Muscle of arm (tissue), 12 donors: ENCODE results near the gene EPS15. TPM values are rescaled to one million over a fixed set of nuclear protein-coding genes. Genes with fewer than 3 reads are reported as not detected.
A peak's percentile ranks its signal among the peaks of the same experiment; 100 is the strongest.
"Not testable (repeated sequence)": the region's sequence is repeated elsewhere in the genome, so short reads cannot be mapped to it uniquely, and the experiment has no call there.

ENCODE experiments used
- DNase-seq: peaks from one replicate; pipeline ENCODE4 v3.0.0-alpha.2; 2013
- polyA plus RNA-seq, 12 donors: library from polyadenylated mRNA; unstranded; fragments of 120-200 nt; gene quantifications; one replicate each; pipeline ENCODE4 v1.2.1, GENCODE V29; 2013; ENCODE audit not compliant: insufficient read length in 12 of 12

The EPS15 gene
- polyA plus RNA-seq, 12 donors: 23.2 to 41.7 (median 37.5) TPM; not detected in 1

DNA sequence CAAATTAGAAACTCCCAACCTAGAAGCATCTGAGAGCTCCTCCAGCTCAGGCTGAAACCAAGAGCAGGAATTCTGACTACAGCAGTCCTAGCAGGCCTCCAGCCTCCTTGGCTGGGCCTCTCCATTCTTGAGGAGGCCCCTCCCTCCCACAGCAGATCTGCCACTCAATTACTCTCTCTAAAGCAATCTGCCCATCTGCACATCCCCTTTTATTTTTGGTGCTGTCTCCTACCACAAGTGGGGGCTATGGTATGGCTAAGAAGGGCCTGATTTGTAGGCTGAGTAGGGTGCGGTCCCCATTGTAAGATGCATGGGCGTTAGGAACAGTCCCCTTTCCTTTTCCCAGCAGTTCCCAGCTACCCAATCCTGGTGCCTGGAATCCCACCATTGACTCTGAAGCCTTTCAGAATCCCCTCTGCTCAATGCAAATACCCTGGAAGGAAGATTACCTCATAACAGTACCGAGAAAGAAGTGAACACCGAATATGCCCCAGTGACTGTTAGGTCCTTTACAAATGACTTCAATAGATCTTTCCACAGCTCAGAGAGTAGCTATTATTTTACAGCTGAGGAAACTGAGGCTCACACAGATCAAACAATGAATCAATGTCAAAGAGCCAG is 177.1 kb downstream of the EPS15 start:
- DNase-seq: no peak

DNA sequence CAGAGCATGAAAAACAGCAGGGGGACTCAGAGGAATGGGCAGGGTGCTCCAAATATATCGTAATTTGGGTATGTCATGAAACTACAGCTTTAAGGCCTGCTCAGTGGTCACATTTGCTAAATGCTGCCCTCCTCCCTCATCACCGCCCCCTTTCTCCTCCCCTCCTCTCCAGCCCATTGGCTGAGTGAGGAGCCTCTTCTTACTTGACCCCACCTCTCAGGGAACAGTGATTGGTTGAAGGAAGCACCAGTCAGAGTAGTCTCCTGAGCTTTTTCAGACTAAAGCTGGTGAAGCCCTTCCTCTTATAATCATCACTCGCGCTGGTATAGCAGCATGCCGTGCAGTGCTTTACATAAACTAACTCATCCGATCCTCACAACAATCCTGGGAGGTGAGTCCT is 178.7 kb downstream of the EPS15 start:
- no peak for DNase-seq

DNA sequence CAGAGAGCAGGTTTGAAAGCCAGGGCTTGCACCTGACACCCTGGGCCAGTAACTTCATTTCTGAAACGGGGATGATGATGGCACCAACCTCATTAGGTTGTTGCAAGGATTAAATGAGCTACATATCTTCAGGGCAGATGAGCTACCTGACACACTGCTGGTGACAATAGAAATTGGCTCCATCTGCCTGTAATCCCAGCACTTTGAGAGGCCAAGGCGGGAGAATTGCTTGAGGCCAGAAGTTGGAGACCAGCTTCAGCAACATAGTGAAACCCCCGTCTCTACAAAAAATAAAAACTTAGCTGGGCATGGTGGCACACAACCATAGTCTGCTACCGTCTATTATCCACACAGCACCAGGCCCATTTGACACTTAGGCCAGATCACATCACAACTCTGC is 182.4 kb downstream of the EPS15 start:
- no peak for DNase-seq

DNA sequence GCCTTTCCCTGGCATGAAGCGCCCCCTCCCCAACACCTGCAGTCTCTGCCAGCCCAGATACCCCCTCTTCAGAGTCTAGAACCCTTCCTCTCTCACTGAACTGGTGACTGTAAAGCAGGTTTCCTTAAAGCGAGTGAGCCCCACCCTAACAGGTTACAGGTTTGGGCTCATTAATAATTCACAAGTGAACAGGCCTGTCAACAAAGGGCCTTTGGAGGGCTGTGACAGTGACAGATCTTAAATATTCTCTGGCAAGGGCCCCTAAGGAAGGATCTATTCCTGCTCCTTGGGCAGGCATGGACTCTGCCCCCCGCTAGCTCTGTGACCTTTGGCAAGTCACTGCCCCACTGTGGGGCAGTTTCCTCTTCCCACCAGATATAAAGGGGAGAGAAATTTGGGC is 183.1 kb downstream of the EPS15 start:
- no peak for DNase-seq

DNA sequence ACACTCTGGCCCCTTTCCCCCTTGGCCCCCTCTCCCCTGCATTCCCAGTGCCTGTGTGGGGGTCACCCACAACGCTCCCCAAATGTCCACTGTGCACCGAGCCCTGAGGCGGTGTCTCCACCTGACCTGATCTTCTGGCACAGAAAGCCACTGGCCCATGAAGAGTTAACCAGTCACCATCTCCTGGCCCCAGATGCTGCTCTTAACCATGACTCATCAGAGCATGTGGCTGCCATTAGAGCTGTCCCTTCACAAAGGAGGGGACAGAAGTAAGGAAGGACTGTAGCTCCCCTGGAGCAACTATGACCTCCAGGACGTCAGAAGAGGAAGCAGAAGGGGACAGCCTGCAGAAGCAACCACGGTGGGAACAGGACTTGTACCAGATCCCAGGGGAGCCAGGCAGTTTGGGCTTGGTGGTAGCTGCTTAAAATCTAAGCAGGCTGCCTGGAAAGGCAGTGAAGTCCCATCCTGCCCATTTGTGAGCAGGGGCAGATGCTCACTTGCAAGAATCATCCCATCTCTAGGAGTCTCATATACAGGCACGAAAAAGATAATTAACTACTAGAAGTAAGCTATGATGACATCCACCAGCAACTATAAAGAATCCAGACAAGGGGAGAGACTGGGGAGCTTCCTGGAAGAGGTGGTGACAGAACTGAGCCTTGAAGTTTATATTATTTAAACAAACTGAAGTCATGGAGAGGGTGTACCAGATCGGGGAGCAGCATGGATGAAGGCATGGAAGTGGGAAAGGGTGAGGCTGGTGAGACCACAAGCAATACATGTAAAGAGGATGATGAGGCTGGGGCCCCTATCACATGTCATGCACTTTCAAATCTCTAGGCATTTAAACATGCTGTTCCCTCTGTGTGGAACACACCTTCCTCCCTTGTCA is 187.6 kb downstream of the EPS15 start:
- DNase-seq: peak; percentile 15

DNA sequence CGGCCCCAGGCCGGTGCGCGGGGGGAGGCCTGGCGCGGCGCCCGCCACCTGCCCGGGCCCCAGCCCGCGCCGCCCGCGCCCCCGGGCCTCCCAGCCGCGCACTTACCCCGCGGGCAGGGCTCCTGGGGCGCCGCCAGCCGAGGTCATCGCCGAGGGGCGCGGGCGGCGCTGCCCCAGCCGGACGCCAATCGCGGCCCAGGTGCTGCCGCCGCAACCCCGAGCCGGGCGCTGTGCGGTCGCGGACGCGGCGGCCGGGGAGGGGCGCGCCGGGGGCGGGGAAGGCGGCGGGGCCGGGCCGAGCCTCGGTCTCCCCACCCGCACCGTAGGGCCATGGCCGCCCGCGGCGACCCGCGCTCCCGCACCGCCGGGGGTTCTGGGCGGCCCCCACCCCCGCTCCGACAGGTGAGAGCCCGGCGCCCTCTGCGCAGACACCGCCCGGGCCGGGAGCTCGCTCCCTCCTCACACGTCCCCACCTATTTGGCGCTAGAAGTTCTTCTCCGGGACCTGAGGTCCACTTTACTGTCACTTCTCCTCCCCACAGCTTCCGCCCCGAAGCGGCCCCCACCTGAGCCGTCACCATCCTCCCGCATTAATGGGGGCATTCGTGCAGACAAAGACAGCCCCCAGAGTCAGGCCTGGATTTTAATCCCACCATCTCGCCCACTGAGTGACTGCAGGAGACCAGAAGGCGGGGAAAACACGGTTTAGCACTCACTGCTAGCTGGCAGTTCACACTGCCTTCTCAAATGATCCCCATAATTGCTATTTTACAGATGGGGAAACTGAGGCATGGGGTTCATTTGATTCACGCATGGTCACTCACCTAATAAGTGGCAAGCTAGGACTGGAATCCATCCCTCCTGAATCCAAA is 188.5 kb downstream of the EPS15 start, which contains the start of gene TTC39A:
TTC39A (minus strand) TSS at position 232 of the 871 bp plus-strand sequence; CDS start at position 147, 85 bp downstream.
- DNase-seq: no peak

DNA sequence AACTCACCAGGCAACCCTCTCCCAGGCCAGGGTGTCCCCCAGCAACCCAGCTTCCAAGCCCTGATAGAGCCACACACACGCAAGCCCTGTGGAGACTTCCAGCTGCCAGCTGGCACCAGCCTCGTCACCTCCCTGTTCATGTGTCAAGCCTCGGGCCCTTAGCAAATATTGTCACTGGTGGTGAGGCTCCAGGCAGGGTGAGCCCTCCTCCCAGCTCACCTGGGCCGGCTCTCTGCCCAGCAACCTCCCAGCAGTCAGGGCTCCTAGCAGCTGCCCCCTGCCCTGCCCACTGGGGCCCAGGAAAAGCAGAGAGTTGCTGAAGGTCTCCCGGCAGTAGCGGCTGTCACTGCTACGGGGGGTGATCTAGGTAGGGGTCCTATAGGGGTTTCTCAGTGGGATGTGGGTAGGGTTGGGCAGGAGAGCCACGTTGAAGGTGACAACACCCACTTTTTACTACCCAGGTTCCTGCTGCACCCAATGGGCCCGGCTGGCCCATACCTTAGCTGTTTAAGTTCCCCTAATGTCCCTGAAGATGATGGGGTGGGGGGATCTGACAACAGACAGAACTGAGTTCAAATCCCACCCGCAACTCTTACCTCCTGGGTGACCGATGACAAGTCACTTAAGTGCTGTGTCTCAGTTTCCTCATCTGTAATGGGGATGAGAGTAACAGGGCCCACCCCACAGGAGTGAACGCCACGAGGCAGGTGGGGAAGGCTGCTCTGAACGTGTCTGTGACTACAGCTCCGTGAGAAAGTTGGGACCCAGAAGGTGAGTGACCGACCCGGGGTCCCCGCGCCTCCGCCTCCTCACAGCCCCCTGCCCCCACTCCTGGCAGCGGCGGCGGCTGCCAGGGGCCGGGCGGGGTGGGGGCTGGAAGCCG is 189.4 kb downstream of the EPS15 start:
- DNase-seq: no peak

DNA sequence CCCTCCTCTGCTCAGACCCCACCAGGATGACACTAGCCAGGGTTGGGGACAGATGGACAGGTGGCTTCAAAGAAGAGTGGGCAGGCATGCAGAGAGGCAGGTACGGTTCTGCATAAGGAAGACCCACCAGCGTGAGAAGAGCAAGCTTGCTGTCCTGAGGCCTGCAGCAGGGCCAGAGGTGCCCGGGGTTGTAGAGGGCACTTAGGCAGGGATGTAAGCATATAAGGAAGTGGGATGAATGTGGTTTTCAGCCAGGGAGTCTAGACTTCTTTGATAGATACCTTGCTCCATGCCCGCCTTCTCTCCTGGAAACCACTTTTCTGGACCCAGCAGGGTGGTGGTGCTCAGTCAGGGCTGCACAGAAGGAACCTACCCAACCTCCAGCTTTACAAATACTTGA is 190.1 kb downstream of the EPS15 start:
- no peak for DNase-seq

DNA sequence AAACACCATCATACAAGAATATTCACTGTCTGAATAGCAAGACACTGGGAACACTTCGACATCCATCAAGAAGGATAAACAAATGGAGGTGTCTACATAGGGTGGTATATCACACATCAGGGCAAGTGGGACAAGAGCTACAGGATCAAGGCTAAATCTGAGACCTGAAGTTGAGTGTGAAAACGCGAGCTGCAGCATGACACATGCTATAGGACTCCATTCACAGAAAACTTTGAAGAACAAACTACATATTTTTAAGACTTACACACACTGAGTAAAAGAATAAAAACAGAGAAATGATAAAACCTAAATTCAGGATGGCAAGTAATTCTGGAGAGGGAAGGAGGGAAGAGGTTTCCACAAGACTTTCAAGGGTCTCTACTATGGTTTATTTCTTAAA is 190.8 kb downstream of the EPS15 start:
- no peak for DNase-seq

DNA sequence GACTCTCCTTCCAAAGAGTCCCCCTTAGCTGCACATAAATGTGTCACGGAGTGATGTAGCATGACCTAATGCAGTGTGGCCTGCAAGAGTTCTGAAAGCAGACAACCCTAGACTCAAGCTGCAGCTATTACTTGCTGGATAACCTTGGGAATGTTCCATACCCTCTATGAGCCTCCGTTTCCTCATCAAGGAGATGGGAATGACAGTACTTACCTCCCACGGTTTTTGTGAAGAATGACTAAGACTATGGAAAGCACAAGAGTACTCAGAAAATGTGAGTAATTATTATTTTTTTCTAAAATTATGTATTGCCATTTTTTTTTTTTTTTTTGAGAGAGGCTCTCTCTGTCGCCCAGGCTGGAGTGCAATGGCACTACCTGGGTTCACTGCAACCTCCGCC is 191.7 kb downstream of the EPS15 start:
- DNase-seq: no peak

DNA sequence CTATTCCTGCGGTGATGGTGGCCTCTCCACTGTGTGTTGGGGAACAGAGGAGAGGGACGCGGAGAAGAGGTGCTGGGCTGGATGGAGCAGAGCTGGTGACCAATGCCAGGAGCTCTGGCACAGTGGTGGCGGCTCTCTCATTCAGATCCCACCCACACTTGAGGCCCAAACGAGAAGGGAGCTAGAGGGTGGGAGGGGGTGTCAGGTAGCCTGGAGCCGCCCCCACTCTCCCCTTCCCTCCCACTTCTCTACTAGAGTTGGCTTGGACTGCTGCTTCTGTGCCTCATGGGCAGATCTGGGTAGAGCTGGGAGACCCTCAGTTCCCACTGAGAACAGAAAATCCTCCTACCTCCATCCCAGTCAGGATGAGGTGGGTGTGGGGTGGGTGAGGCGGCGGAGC is 192.2 kb downstream of the EPS15 start:
- DNase-seq: no peak

DNA sequence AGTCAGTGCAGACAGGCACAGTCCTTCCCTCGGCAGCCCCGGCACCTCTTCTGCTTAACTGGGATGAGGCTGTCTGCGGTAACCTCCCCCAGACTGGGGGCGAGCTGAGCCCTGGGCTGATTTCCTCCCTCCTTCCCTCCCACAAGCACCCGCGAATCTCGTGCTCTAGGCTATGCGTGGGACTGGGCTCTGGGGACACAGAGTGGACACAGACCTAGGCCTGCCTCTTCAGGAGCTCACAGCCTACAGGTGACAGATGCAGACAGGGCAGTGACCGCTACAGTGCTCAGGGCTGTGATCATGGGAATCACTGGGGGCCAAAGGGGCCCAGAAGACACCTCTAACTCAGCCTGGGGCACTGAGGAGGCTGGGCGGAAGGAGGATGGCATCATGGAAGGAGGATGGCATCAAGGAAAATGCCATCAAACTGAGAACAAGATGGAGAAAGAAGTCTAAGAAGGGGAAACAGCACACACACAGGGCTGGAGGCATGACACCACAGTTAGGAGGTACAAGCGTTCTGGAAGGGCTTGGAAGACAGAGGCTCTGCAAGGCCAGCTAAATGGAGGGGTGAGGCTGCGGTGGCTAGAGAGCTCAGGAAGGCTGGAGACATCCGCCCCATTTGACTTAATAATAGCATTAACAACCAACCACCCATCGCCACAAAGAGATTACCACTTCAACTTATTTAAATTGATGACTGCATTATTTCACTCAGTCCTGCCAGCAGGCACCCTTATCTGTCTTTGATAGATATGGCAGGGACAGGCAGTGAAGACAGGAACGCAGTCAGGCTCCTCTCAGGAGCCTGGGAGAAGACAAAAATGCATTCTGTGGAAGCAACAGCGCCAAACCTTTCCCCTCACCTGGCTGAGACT is 192.9 kb downstream of the EPS15 start:
- DNase-seq: no peak

DNA sequence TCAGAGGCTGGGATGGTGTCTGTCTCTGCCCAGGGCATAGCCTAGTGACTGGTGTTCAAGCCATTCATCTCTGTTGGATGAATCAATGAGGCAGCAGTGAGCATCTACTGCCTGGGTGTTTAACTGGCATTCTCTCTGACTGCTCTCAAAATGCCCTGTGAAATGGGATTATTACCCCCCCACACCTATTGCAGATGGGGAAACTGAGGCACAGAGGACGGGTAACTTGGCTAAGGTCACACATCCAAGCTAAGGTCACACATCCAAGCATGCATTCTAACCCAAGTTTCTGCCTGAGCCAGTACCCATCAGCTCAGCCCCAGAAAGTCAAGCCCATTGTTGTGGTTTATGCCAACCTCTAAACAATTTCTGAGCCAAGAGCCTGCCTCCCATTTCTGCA is 193.7 kb downstream of the EPS15 start:
- DNase-seq: no peak

DNA sequence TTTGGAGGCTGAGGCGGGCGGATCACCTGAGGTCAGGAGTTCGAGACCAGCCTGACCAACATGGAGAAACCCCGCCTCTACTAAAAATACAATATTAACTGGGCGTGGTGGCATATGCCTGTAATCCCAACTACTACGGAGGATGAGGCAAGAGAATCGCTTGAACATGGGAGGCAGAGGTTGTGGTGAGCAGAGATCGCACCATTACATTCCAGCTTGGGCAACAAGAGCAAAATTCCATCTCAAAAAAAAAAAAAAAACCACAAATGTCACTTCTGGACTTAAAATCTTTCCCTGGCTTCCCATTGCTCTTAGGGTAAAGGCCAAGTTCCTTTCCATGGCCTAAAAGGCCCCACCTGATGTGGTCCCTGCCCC is 194.1 kb downstream of the EPS15 start:
- not testable (repeated sequence) for DNase-seq

DNA sequence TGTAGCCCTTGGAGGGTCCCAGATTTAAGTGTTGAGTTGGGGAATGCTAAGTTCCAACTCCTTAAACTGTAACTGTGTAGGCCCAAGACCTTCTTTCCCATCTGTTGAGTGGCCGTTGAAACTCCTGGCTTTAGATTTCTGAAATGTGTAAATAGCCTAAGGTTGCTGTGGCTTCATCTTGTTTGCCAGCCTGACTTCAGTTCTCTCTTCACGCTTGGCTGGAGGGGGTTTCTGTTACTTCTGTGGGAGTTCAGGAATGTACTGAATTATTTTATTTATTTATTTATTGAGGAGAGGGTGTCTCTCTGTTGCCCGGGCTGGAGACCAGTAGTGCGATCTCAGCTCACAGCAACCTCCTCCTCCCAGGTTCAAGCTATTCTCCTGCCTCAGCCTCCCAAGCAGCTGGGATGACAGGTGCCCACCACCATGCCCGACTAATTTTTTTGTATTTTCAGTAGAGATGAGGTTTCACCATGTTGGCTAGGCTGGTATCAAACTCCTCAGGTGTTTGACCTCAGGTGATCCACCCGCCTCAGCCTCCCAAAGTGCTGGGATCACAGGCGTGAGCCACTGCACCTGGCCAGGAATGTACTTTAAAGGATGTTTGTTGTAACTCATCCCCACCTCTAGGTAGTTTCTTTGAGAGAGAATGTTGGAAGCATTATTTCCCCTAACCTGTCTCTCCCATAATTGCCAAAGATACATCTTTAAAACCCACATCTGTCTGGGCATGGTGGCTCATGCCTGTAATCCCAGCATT is 194.6 kb downstream of the EPS15 start:
- no peak for DNase-seq

DNA sequence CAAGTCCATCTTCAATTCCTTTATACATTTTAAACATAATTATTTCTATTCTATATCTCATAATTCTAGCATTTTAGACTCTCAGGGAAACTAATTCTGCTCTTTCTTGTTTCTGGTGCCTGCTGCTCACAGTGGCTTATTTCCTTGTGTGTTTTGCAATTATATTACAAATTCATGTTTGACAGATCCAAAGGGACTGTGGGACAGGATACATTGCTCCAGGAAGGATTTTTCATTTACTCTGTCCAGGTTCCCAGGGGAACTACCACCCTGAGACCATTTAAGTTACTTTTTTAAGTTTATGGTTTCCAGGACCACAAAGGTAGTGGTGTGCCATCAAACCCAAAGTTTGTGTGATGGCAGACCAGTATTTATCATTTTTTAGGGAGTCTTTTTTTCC is 195.3 kb downstream of the EPS15 start:
- DNase-seq: no peak

DNA sequence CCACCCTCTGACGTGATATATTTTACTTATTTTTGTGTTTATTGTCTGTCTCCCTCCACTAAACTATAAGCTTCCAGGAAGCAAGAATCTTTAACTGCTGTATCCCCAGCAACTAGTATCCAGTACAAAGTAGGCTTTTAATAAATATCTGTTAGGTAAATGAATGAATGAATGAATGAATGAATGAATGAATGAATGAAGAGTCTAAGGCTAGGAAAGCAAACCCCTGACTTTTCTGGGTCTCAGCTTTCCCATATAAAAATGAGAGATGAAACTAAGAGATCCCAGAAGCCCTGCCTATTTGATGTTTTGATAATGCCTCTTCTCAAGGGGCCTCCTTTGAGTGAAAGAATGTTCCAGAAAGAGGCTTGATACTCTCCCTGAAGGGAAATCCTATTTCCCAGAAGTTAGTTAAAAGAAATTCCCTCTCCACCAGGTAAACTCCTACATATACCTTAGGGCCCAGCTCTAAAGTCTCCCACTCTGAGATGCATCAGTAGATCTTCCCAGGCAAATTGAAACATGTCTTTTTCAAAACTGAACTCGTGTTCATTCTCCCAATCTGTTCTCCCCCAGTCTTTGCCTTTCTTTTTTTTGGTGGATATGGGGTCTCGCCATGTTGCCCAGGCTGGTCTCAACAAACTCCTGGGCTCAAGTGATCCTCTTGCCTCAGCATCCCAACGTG is 196.5 kb downstream of the EPS15 start:
- DNase-seq: no peak

DNA sequence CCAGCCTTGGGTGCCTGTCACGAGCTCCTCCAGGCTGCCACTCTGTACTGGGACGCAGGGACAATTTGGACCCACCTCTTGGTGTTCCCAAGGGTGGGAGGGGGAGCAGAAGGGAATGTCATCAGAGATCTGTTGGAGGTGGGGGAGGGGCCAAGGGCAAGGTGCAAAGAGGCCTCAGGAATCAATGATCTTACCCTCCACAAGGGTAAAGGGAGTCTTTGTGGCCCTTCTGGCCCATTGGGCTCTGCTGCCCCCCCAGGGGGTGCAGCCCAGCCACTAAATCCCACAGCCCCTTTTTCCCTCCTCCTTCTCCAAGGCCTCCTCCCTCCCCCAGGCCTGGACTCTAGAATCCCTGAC is 197.2 kb downstream of the EPS15 start:
- no peak for DNase-seq
